HG02610 (cell line): Measurements from ENCODE around the gene NLRP4.
"Not testable (repeated sequence)": the region's sequence is repeated elsewhere in the genome, so short reads cannot be mapped to it uniquely, and the experiment has no call there.

Experiments used
- ATAC-seq: cut with Tn5 transposase; IDR thresholded peaks from one replicate; pipeline ENCODE4 v1.9.1; 2021; ENCODE audit warnings: mild to moderate bottlenecking, moderate library complexity; ENCODE audit not compliant: unreplicated experiment

NLRP4 gene

DNA sequence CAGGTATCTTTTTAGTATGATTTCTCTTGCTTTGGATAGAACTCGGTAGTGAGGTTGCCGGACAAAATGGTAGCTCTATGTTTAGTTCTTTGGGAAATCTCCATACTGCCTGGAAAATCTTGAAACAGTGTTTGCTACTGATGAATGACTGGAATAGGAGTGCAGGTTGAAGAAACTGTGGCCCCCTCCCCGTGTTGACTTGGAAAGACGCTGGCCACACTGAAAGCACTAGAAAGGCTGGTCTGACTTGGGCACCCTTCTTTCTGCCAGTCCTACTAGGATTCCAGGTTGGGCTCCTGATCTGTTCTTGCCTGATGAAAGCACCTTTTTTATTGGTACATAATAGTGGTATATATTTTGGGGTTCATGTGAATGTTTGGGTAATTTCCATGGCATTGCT lies 46.3 kb downstream of the NLRP4 start:
- ATAC-seq, result no peak

DNA sequence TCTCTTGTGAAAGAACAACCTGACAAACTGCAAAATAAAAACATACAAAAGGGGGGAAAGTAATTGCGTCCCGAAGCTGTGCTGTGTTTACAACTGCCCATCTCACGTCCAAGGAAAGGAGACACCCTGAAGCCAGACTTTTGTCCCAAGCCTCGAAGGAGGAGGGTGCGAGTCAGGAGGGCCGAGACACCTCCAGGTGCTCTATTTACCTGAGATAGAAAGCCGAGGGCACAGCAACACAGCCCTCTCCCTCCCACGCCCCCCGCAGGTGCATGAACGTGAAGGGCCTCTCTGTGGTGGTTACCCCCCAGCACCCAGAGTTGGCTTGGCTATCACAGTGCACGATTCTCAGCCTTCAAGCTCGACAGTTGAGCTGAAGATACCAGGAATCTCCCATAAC lies 62.6 kb downstream of the NLRP4 start:
- no peak for ATAC-seq

DNA sequence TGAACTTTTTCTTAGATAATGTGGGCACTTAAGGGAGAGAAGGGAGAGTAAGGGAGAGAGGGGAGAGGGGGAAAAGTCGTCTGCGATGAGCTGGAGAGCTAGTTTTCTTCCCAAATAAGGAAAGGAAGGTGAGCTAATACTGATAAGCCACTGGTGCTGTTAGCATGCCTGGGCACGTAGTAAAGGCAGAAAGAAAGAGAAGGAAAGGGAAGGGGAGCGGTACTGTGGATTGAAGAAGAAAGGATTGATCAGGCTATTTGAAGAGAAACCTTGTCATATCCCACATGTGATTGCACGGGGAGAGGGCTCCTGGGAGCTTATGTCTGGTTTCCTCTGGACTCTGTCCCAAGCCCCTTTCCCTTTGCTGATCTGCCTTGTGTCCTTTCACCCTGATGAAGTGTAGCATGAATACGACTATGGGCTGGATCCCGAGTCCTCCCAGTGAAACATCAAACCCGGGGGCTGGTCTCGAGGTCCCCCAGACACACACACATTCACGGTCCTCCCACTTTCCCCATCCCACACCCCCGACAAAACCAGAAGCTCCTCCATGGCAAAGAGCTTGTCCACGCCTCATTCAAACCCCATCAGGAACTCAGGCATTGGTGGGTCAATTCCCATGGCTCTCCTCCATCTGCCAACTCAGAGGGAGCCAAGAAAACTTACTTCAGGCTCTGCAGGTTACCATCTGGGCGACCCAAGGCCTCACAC lies 65.2 kb downstream of the NLRP4 start:
- ATAC-seq, result no peak

- no peak for ATAC-seq
Observed at GRCh38 chr19:55902080-55902751, 65.9 kb downstream of the NLRP4 start.

- no peak for ATAC-seq
Observed at GRCh38 chr19:55907286-55907685, 70.9 kb downstream of the NLRP4 start.

- no peak for ATAC-seq
Observed at GRCh38 chr19:55907746-55908145, 71.4 kb downstream of the NLRP4 start.

GRCh38 chr19:55909801-55910200 lies 73.5 kb downstream of the NLRP4 start:
- ATAC-seq, result no peak

GRCh38 chr19:55912916-55913315 lies 76.6 kb downstream of the NLRP4 start:
- ATAC-seq, result no peak

DNA sequence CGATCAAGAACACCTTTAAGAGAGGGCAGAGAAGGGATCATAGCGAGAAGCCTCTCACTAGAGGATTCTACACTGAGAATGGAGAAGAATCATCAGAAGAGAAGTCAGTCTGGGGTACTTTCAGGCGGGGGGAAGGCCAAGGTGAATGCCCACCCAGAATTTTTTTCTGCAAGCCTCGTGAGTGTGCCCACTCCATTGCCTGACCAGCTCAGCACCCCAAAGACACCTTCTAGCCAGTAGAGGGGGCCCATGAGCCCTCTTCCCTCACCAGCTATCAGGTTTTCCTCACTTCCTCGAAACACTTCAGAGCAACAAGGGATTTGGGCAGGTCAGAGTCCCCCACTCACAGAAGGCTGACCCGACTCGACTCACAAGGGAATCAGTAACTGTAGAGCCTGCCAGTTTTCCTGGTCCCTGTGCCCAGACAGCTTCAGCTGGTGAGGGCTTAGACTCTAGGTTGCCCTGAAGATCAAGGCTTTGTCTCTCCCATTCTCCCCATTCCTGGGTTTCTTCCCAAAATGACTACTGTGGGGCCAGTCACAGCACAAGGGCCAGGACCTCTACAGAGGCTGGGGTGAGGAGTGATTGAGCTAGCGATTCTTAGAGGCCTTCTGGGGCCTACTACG lies 77.4 kb downstream of the NLRP4 start:
- no peak for ATAC-seq

DNA sequence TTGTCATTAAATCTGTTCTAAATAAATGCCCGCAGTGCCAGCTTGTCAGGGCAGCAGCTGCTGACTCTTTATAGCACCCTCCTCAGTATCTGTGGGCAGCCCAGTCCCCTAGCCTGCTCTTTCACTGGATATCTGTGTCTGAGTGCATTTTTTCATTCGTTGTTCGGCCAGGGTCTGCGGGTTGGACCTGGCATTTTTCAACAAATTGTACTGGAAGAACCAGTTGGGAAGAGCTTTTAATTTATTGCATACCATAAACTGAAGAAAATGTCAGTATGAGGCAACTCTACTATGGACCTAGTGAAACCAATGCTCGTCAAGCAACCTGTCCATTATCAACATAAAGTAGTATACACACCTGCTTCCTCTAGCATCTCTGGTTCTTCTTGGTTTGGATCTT lies 87.2 kb downstream of the NLRP4 start:
- ATAC-seq, result no peak

DNA sequence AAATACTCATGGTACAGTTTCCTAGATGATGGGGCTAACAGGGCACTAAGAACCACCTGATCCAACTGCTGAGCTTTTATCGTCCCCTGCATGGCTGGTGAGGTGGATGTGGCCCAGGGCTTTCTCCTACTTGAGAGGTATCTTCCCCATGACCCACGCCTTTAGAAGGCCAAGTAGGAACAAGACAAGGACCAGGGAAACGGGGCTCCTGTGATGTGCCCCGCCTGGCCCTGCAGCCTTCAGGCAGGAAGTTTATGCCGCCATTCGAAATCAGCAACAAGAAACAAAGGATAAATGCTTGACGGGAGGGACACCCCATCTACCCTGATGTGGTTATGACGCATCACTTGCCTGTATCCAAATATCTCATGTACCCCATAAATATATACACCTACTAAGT lies 91.7 kb downstream of the NLRP4 start:
- ATAC-seq, result no peak

GRCh38 chr19:55929258-55929657 lies 92.9 kb downstream of the NLRP4 start:
- ATAC-seq, result not testable (repeated sequence)

DNA sequence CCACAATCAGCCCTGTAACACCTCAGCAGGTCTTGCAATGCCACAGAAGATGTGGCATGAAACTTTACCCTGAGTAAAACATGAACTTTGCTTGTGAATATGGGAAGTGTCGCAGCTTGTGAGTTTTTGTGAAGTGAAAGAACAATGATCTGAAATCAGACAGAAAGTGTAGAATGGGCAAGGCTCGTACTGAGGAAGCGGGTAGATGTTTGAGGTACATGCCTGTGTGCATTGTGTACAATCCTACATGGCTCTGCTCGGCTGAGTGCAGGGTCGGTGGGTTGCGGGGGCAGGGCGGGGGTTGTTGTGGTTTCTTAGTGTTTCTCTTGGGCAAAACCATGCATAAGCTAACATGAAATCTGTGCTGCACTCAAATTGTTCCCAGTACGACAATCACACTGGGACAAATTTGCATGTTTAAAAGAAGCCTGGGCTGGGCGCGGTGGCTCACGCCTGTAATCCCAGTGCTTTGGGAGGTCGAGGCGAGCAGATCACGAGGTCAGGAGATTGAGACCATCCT lies 94.7 kb downstream of the NLRP4 start:
- ATAC-seq, result no peak
